Measurements from ENCODE around the gene CCDC40. TPM values are rescaled to one million over a fixed set of nuclear protein-coding genes. Genes with fewer than 3 reads are reported as not detected.

CCDC40 gene
- total and polyA plus RNA-seq, 10 of the 15 experiments (the other 5 are each of a cell fraction or from before 2014, with no cell fraction given): 0.06 to 0.10 TPM; not detected in 8

DNA sequence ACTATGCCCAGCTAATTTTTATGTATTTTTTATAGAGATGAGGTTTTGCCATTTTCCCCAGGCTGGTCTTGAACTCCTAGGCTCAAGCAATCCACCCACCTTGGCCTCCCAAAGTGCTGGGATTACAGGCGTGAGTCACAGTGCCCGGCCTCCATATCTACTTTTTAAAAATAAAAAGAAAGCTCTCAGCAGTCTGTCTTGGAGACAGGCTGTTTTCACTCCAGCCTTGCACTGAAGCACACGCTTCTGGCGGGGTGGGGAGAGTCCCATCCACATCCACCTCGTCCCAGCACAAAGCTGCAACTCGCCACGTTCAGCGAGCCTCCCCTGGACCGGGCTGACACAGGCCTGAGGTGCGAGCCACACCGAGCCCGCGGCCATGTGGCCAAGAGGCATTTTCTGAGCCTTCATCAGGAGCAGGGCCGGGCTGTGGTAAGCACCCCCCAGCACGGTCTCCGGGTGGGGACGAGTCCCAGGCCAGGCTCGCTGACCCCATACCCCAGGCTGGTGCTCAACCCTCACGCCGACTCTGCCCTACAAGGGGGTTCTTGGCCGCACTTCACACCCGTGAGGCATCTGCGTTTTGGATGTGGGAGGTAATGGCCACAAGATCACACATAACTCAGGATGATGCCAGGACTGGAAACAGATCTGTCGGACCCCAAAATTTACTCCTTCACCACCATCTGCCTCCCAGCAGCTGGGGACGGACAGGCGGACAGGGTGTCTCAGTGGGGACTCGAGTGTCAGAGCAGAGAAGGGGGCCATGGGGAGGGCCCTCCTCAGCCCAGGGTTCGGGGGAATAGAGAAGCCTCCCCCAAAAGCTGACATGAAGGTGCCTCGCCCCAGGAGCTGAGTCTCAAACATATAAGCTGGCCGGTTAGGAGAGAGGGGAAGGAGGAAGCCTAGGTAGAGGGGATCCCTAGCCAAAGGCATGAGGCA lies 29.4 kb upstream of the CCDC40 start (continued):
- TF ChIP-seq RBBP5 (conservative IDR thresholded peaks at IDR 0.05) (no peak), CREB1 (IDR thresholded peaks at IDR 0.05; ENCODE audit: low read depth) (no peak), SIN3A (IDR thresholded peaks at IDR 0.05; ENCODE audit: low read depth, low read length) (no peak)

- 57% methylated on average over 10 of the region's 10 CpGs for WGBS (ENCODE audit: insufficient coverage, insufficient replicate concordance, low lambda C conversion rate, missing lambda C conversion rate)
- no TSS peak for BruUV-seq (replicated peaks)
- ChIA-PET RAD21 (ENCODE audit: unreplicated experiment) (interaction anchor here (1.3 kb wide), 1 partner anchor 93 kb away, joined by 3 read pairs; the partner anchor contains the start of gene GAA), CTCF (interaction anchor here (0.6 to 2.6 kb wide), 13 partner anchors 9 to 267 kb away, joined by 3 to 13 read pairs (median 6); no protein-coding TSS in a partner anchor), SMC1A (ENCODE audit: uncharacterized antibody, unreplicated experiment) (interaction anchor here (1.9 kb wide), 1 partner anchor 14 kb away, joined by 5 read pairs; no protein-coding TSS in a partner anchor), POLR2A (interaction anchor here (0.8 kb wide), 1 partner anchor 10 kb away, joined by 3 read pairs; no protein-coding TSS in a partner anchor)
- no peaks in the 10 kb centered on the region for H3K9me3 ChIP-seq (replicated peaks; ENCODE audit: control insufficient read depth, insufficient read depth, low read length)
- in situ Hi-C loops (cut with MboI) (no loop called here), intact Hi-C loops (cut with micrococcal nuclease; ENCODE audit: unreplicated experiment) (no loop called here)
- H3K4me1 ChIP-seq (ENCODE audit: control insufficient read depth, insufficient read depth, low read length): no peaks in the 10 kb centered on the region
- H4K20me1 ChIP-seq (ENCODE audit: control insufficient read depth, insufficient read depth): no peaks in the 10 kb centered on the region
- no peaks in the 10 kb centered on the region for H3K36me3 ChIP-seq (ENCODE audit: control insufficient read depth in 2 of 2, insufficient read depth in 2 of 2, low read length in 1 of 2)
- H3K27me3 ChIP-seq (replicated peaks in 1 of 2; ENCODE audit: control insufficient read depth in 2 of 2, insufficient read depth in 2 of 2, low read length in 1 of 2): no peaks in the 10 kb centered on the region; a peak in 1 of 4 replicates
- ATAC-seq: no peak
- H3K79me2 ChIP-seq (ENCODE audit: control insufficient read depth, insufficient read depth, low read length): no peaks in the 10 kb centered on the region
- FAIRE-seq: no peak
- H2AFZ ChIP-seq (ENCODE audit: control insufficient read depth, low read depth, low read length): no peak overlapping the region
- H3K27ac ChIP-seq (ENCODE audit: control insufficient read depth, insufficient read depth): no peak overlapping the region
- no peak overlapping the region for H3K9ac ChIP-seq (ENCODE audit: control insufficient read depth, insufficient read depth, low read length)
- no peak overlapping the region for H3K4me3 ChIP-seq
- DNase-seq (ENCODE audit: low read depth, low spot score): no peak
- H3K4me2 ChIP-seq (ENCODE audit: control insufficient read depth, insufficient read depth): no peak overlapping the region
- no peak for TF ChIP-seq E4F1 (IDR thresholded peaks at IDR 0.05; ENCODE audit: borderline replicate concordance, partially characterized antibody)
- TF ChIP-seq MAX (IDR thresholded peaks at IDR 0.05; ENCODE audit: low read depth, low read length): no peak
- TF ChIP-seq ATF2 (IDR thresholded peaks at IDR 0.05; ENCODE audit: low read length): no peak
- TF ChIP-seq ZZZ3 (IDR thresholded peaks at IDR 0.05; ENCODE audit: control insufficient read depth, insufficient read length, low read depth): no peak
- TF ChIP-seq NR2F1 (conservative IDR thresholded peaks at IDR 0.05): no peak
- TF ChIP-seq, protein P1, sequence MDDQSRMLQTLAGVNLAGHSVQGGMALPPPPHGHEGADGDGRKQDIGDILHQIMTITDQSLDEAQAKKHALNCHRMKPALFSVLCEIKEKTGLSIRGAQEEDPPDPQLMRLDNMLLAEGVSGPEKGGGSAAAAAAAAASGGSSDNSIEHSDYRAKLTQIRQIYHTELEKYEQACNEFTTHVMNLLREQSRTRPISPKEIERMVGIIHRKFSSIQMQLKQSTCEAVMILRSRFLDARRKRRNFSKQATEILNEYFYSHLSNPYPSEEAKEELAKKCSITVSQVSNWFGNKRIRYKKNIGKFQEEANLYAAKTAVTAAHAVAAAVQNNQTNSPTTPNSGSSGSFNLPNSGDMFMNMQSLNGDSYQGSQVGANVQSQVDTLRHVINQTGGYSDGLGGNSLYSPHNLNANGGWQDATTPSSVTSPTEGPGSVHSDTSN (IDR thresholded peaks at IDR 0.05; ENCODE audit: insufficient replicate concordance, low read depth, low read length): no peak
- no peak for TF ChIP-seq CBX5 (IDR thresholded peaks at IDR 0.05; ENCODE audit: low read depth)
- no peak for TF ChIP-seq KDM1A (IDR thresholded peaks at IDR 0.05; ENCODE audit: borderline replicate concordance)
- TF ChIP-seq SMC3 (IDR thresholded peaks at IDR 0.05; ENCODE audit: borderline replicate concordance, low read length): no peak
- no peak for TF ChIP-seq PKNOX1 (IDR thresholded peaks at IDR 0.05)
- TF ChIP-seq ASH2L (IDR thresholded peaks at IDR 0.05; ENCODE audit: borderline replicate concordance, low read depth): no peak
- TF ChIP-seq CHD2 (IDR thresholded peaks at IDR 0.05; ENCODE audit: borderline replicate concordance, low read depth, low read length): no peak
- TF ChIP-seq HDAC2 (IDR thresholded peaks at IDR 0.05): no peak
Observed at GRCh38 chr17:80007939-80008338, 28.5 kb upstream of the CCDC40 start.
